Heart right ventricle (tissue), 16 donors: ENCODE data around the gene ARL16. TPM values are rescaled to one million over a fixed set of nuclear protein-coding genes. Genes with fewer than 3 reads are reported as not detected.

ENCODE experiments used
- ATAC-seq, 8 donors: fragments of 200-7000 bp; cut with Tn5 transposase; one replicate each; pipeline ENCODE4 v1.9.1; 2020; ENCODE audit warnings: mild to moderate bottlenecking in 8 of 8, moderate library complexity in 8 of 8, moderate number of reproducible peaks in 1 of 8
- DNase-seq, 2 donors: peaks; one replicate each; pipeline ENCODE4 v3.0.0-alpha.2; 2020
- H3K27ac ChIP-seq, 10 donors: fragments of 200-600 bp; sonication (generic) in 2 of 10; one replicate each; pipeline versions ENCODE4 v1.5.0 to v1.8.0; 2020 to 2022; ENCODE audit warnings: mild to moderate bottlenecking in 3 of 10
- H3K27me3 ChIP-seq, 7 donors: fragments of 200-600 bp; one replicate each; pipeline ENCODE4 v1.8.0; 2021 to 2022; ENCODE audit warnings: mild to moderate bottlenecking in 2 of 7
- H3K36me3 ChIP-seq, 9 donors: fragments of 200-600 bp; sonication (generic) in 1 of 9; one replicate each; pipeline versions ENCODE4 v1.5.0 to v1.8.0; 2020 to 2022; ENCODE audit warnings: mild to moderate bottlenecking in 2 of 9
- H3K4me1 ChIP-seq, 9 donors: fragments of 200-600 bp; sonication (generic) in 1 of 9; one replicate each; pipeline versions ENCODE4 v1.5.0 to v1.8.0; 2020 to 2022; ENCODE audit warnings: mild to moderate bottlenecking in 4 of 9
- H3K4me3 ChIP-seq, 10 donors: fragments of 200-600 bp; sonication (generic) in 2 of 10; one replicate each; pipeline versions ENCODE4 v1.5.0 to v1.8.0; 2020 to 2022; ENCODE audit warnings: mild to moderate bottlenecking in 7 of 10, moderate library complexity in 2 of 10
- H3K9me3 ChIP-seq, 11 donors: fragments of 200-600 bp in 10 of 11; sonication (generic) in 2 of 11; one replicate each; pipeline versions ENCODE4 v1.5.0 to v1.8.0; 2013 to 2022; ENCODE audit warnings: mild to moderate bottlenecking in 2 of 11, control low read depth in 1 of 11, moderate library complexity in 1 of 11
- CTCF ChIP-seq, 9 donors: fragments of 200-600 bp; sonication (generic) in 2 of 9; IDR thresholded peaks; one replicate each; pipeline versions ENCODE4 v1.5.0 to v1.8.0; 2021 to 2022; ENCODE audit warnings: antibody characterized with exemption in 9 of 9, mild to moderate bottlenecking in 5 of 9, moderate library complexity in 1 of 9
- WGBS, 2 donors: extraction: QIAGEN DNeasy Blood & Tissue Kit; methylation state at CpG; one replicate each; pipeline ENCODE4 v1.1.7; 2013; ENCODE audit warnings: inconsistent platforms in 1 of 2; 5-methylcytosine and 5-hydroxymethylcytosine counted together
- intact Hi-C, 10 donors: fragments of 100-400 bp; cut with DNase I; formaldehyde crosslinking; loops; one replicate each; pipeline versions ENCODE4 v1.11.1 to v1.14.2; 2022
- polyA plus RNA-seq, 2 donors: library from polyadenylated mRNA; stranded (reverse); fragments of 200-250 nt; gene quantifications; one replicate each; pipeline ENCODE4 v1.2.3, GENCODE V29; 2013
- total RNA-seq, 10 donors: library from RNA; stranded (reverse); fragmentation: NEBNext Ultra II Directional in 3 of 10; extraction: Animal tissue kit (Norgen Biotek cat#: 25700) in 3 of 10; gene quantifications; one replicate each; pipeline versions ENCODE4 v1.2.1 to v1.2.4, GENCODE V29; 2021 to 2023
- donor health status: Arrhythmogenic right ventricular cardiomyopathy.
- donor health status: ischemic (EF 13 %, LVEDD 7.1; RV severe dilation, severe dysfunction).
- donor health status: healthy with polysubstance abuse.
- donor health status: DM: no; HTN: yes; CAD: no.
- donor health status: DM: no; HTN: no; CAD: no.
- donor health status: ischemic (EF 25% LVEDD 6.9; RV normal size, moderate dysfunction).
- donor health status: ischemic (EF 25% LVEDD 5.7; RV mildly dilated, moderate dysfunction).
- donor health status: healthy.
- donor health status: DM: yes; HTN: yes; CAD: no.
- donor health status: Ischemic cardiomyopathy.
- donor health status: ischemic (EF 35%, LVEDD 5.7; RV mildly dilated, moderate dysfunction).
- donor health status: nonischemic (EF 11% LVEDD 7.7; RV severe dilation, severe dysfunction).
- donor health status: DM: yes; HTN: yes; CAD: no.
- donor health status: PGD.
- donor health status: ischemic (EF 29% LVEDD 5.4; RV normal size, mild dysfunction).
- donor health status: nonischemic (EF 23%, LVEDD 6.1; RV moderate dilation, normal function).

The ARL16 gene
- total and polyA plus RNA-seq, 12 donors: 11.1 to 41.2 (median 16.7) TPM

- H3K9me3 ChIP-seq: no peaks in the 10 kb centered on the region
- H3K4me1 ChIP-seq: peaks cover 0 to 24% (median 16%) of the 10 kb centered on the region in 9 donors
- no peak overlapping the region for H3K27ac ChIP-seq
- H3K27me3 ChIP-seq: peaks cover 0 to 16% (median 6%) of the 10 kb centered on the region in 7 donors
- H3K36me3 ChIP-seq: no peaks in the 10 kb centered on the region
- DNase-seq (no peak), ATAC-seq (no peak)
- intact Hi-C loops: no loop called here
- H3K4me3 ChIP-seq: no peak overlapping the region
- WGBS, 2 donors: 84 to 86% methylated on average over 9 of the region's 9 CpGs
- TF ChIP-seq CTCF (IDR thresholded peaks at IDR 0.05): no peak
Observed at GRCh38 chr17:81725439-81725838, 41.8 kb upstream of the ARL16 start.

GRCh38 chr17:81723651-81724209 is 40.1 kb upstream of the ARL16 start:
- H3K27me3 ChIP-seq: peaks cover 0 to 6% (median 0%) of the 10 kb centered on the region in 7 donors
- DNase-seq (no peak), ATAC-seq (peak in 1 of 8 donors; percentile 12)
- no peaks in the 10 kb centered on the region for H3K36me3 ChIP-seq
- H3K27ac ChIP-seq: peak overlapping the region in 2 of 10 donors; percentile 6 to 40
- no peak for TF ChIP-seq CTCF (IDR thresholded peaks at IDR 0.05)
- no peaks in the 10 kb centered on the region for H3K9me3 ChIP-seq
- no peak overlapping the region for H3K4me3 ChIP-seq
- H3K4me1 ChIP-seq: peaks cover 0 to 22% (median 16%) of the 10 kb centered on the region in 9 donors
- intact Hi-C loops: no loop called here
- 46 to 50% methylated on average over 12 of the region's 12 CpGs for WGBS, 2 donors

- no peak overlapping the region for H3K27ac ChIP-seq
- peak; percentile 66 to 88 (median 76) for ATAC-seq
- peaks cover 0 to 22% (median 16%) of the 10 kb centered on the region in 9 donors for H3K4me1 ChIP-seq
- no peak overlapping the region for H3K4me3 ChIP-seq
- peak in 1 of 2 donors; percentile 47 for DNase-seq
- TF ChIP-seq CTCF (IDR thresholded peaks at IDR 0.05): no peak
- peaks cover 0 to 6% (median 0%) of the 10 kb centered on the region in 7 donors for H3K27me3 ChIP-seq
- H3K9me3 ChIP-seq: no peaks in the 10 kb centered on the region
- peaks cover 0 to 8% (median 0%) of the 10 kb centered on the region in 9 donors for H3K36me3 ChIP-seq
- WGBS, 2 donors: 56 to 64% methylated on average over 10 of the region's 10 CpGs
- intact Hi-C loops: no loop called here
Observed at GRCh38 chr17:81722184-81723120, 38.9 kb upstream of the ARL16 start.

- Histone ChIP-seq H3K36me3 (peaks cover 0 to 8% (median 0%) of the 10 kb centered on the region in 9 donors), H3K27me3 (peaks cover 0 to 6% (median 0%) of the 10 kb centered on the region in 7 donors), H3K27ac (no peak overlapping the region), H3K9me3 (no peaks in the 10 kb centered on the region), H3K4me1 (peaks cover 0 to 22% (median 16%) of the 10 kb centered on the region in 9 donors), H3K4me3 (no peak overlapping the region)
- intact Hi-C loops: no loop called here
- DNase-seq: no peak
- 80 to 82% methylated on average over 33 of the region's 33 CpGs for WGBS, 2 donors
- TF ChIP-seq CTCF (IDR thresholded peaks at IDR 0.05): no peak
- no peak for ATAC-seq
Observed at GRCh38 chr17:81720267-81721071, 36.9 kb upstream of the ARL16 start.
